ENCODE measurements around the gene MESP2. TPM values are rescaled to one million over a fixed set of nuclear protein-coding genes. Genes with fewer than 3 reads are reported as not detected.

The MESP2 gene
- polyA plus RNA-seq, 1 of the 3 experiments (the other 2 are of a cell fraction) = 0.31 TPM

DNA sequence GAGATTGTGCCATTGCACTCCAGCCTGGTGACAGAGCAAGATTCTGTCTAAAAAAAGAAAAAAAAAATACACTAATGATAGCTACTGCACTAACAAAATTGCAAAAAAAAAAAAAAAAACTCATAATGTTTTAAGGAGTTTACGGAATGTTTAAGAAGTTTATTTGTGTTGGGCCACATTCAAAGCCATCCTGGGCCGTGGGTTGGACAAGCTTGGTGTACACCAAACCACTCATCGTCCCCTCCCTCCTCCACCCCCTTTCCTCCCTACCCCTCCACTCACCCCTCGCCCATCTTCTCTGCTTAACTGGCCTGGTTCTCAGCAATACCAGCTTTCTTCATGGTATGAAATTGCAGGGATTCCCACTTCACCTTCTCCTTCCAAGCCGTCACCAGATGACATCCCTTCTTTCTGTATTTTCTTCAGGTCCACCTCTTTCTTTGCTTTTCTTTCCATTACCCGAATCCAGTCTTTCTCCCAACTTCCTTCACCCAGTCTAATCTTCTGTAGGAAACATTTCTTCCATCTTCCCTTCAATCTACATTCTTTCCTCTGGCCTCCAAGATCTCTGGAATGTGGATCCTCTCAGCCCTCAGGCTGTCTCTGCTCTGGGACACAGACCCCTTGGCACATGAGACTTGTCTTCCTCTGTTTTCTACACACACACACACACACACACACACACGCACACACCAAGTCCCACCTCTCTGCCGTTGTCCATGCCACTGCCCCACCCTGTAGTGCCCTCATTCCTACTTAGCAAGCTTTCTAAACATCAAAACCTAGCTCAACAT, 21.6 kb upstream of the MESP2 start:
- no peaks in the 10 kb centered on the region for H3K79me2 ChIP-seq (ENCODE audit: insufficient read depth)
- no peak overlapping the region for H3K4me3 ChIP-seq (ENCODE audit: low read depth in 2 of 2, low read length in 1 of 2)
- TF ChIP-seq NFIC (IDR thresholded peaks at IDR 0.05; ENCODE audit: borderline replicate concordance) = no peak
- no peak for TF ChIP-seq RCOR1 (IDR thresholded peaks at IDR 0.05; ENCODE audit: low read length)
- TF ChIP-seq TAF1 (IDR thresholded peaks at IDR 0.05; ENCODE audit: borderline replicate concordance, low read depth, low read length) = no peak
- TF ChIP-seq YY1 (IDR thresholded peaks at IDR 0.05; ENCODE audit: low read depth) = no peak
- TF ChIP-seq FOXJ3 (CRISPR knock-in tag; IDR thresholded peaks at IDR 0.05) = no peak
- TF ChIP-seq CHD2 (IDR thresholded peaks at IDR 0.05; ENCODE audit: low read length, partially characterized antibody) = no peak
- no peak for TF ChIP-seq FOXM1 (IDR thresholded peaks at IDR 0.05; ENCODE audit: low read depth)
- DNase-seq = no peak
- H3K9ac ChIP-seq = no peak overlapping the region
- 71% methylated on average over 8 of the region's 8 CpGs for WGBS (ENCODE audit: low lambda C conversion rate)
- ChIA-PET POLR2A (no interaction called here), CTCF (interaction anchor here (0.6 to 7.2 kb wide), 4 partner anchors 14 to 159 kb away, joined by 3 to 45 read pairs (median 4); no protein-coding TSS in a partner anchor)
- H3K27ac ChIP-seq (ENCODE audit: low read depth in 2 of 2, low read length in 1 of 2) = no peak overlapping the region
- no peaks in the 10 kb centered on the region for H3K36me3 ChIP-seq (replicated peaks in 1 of 2; ENCODE audit: control insufficient read depth in 1 of 2, insufficient read depth in 2 of 2, low read length in 1 of 2)
- H3K4me2 ChIP-seq = no peak overlapping the region
- H3K27me3 ChIP-seq (ENCODE audit: insufficient read depth) = no peaks in the 10 kb centered on the region
- no peaks in the 10 kb centered on the region for H4K20me1 ChIP-seq (ENCODE audit: insufficient read depth)
- peaks cover 0 to 17% of the 10 kb centered on the region in 2 experiments; a peak in 1 of 4 replicates for H3K4me1 ChIP-seq (ENCODE audit: control insufficient read depth in 1 of 2, insufficient read depth in 2 of 2, low read depth in 1 of 2, low read length in 1 of 2)
- H3F3A ChIP-seq (replicated peaks; ENCODE audit: insufficient read depth) = peaks cover 2% of the 10 kb centered on the region
- no peak overlapping the region for H2AFZ ChIP-seq (ENCODE audit: low read depth)
- no peaks in the 10 kb centered on the region for H3K9me2 ChIP-seq
- H3K9me3 ChIP-seq = no peaks in the 10 kb centered on the region

- no peak for DNase-seq
- TF ChIP-seq TCF12 (IDR thresholded peaks at IDR 0.05) (no peak), SIN3A (IDR thresholded peaks at IDR 0.05; ENCODE audit: borderline replicate concordance, low read depth, low read length) (no peak), EP300 (IDR thresholded peaks at IDR 0.05; ENCODE audit: borderline replicate concordance in 1 of 2, low read depth in 1 of 2, low read length in 1 of 2) (no peak), SMC3 (IDR thresholded peaks at IDR 0.05; ENCODE audit: low read depth, low read length) (no peak), CHD2 (IDR thresholded peaks at IDR 0.05; ENCODE audit: low read length, partially characterized antibody) (no peak), TEAD4 (IDR thresholded peaks at IDR 0.05; ENCODE audit: borderline replicate concordance, insufficient read depth) (no peak), POLR2AphosphoS5 (IDR thresholded peaks at IDR 0.05; ENCODE audit: low read depth, low read length) (no peak), MEF2A (IDR thresholded peaks at IDR 0.05; ENCODE audit: borderline replicate concordance, low read depth) (no peak)
- Histone ChIP-seq H3K79me2 (ENCODE audit: insufficient read depth) (no peaks in the 10 kb centered on the region), H3K27ac (ENCODE audit: low read depth in 2 of 2, low read length in 1 of 2) (no peak overlapping the region), H3K4me1 (ENCODE audit: control insufficient read depth in 1 of 2, insufficient read depth in 2 of 2, low read depth in 1 of 2, low read length in 1 of 2) (peaks cover 0 to 19% of the 10 kb centered on the region in 2 experiments; a peak in 1 of 4 replicates), H3F3A (replicated peaks; ENCODE audit: insufficient read depth) (peaks cover 2% of the 10 kb centered on the region), H4K20me1 (ENCODE audit: insufficient read depth) (no peaks in the 10 kb centered on the region), H3K36me3 (replicated peaks in 1 of 2; ENCODE audit: control insufficient read depth in 1 of 2, insufficient read depth in 2 of 2, low read length in 1 of 2) (no peaks in the 10 kb centered on the region), H3K4me3 (ENCODE audit: low read depth in 2 of 2, low read length in 1 of 2) (no peak overlapping the region), H3K27me3 (ENCODE audit: insufficient read depth) (no peaks in the 10 kb centered on the region), H3K4me2 (no peak overlapping the region), H2AFZ (ENCODE audit: low read depth) (no peak overlapping the region), H3K9me3 (no peaks in the 10 kb centered on the region), H3K9me2 (no peaks in the 10 kb centered on the region), H3K9ac (no peak overlapping the region)
- ChIA-PET CTCF (interaction anchor here (0.6 to 7.2 kb wide), 3 partner anchors 117 to 158 kb away, joined by 3 to 45 read pairs (median 3); no protein-coding TSS in a partner anchor), POLR2A (no interaction called here)
- 88% methylated on average over 4 of the region's 4 CpGs for WGBS (ENCODE audit: low lambda C conversion rate)
These were observed 20.4 kb upstream of the MESP2 start for GRCh38 chr15:89755701-89756100.

Measured in SK-N-SH (cell line).